ENCODE results near the gene SCGB1D1. TPM values are rescaled to one million over a fixed set of nuclear protein-coding genes. Genes with fewer than 3 reads are reported as not detected.

Gene SCGB1D1
- total RNA-seq, 1 experiment from 2014 or later, result not detected

- ChIA-PET CTCF (no interaction called here), POLR2A (no interaction called here), RAD21 (ENCODE audit: low non-redundant PET in 1 of 2, low total read pairs in 2 of 2, uncharacterized antibody in 2 of 2, unreplicated experiment in 2 of 2) (no interaction called here)
- Histone ChIP-seq H3K4me1 (ENCODE audit: control insufficient read depth in 1 of 2, insufficient read depth in 2 of 2, low read length in 2 of 2) (no peaks in the 10 kb centered on the region), H3K4me2 (ENCODE audit: low read length) (no peak overlapping the region), H3K4me3 (replicated peaks in 1 of 2; ENCODE audit: low read depth in 1 of 2, low read length in 2 of 2) (no peak overlapping the region), H3K9ac (ENCODE audit: low read length) (no peak overlapping the region), H2AFZ (ENCODE audit: low read depth, low read length, poor library complexity, severe bottlenecking) (no peak overlapping the region), H3K27ac (ENCODE audit: low read depth, low read length) (no peak overlapping the region), H4K20me1 (ENCODE audit: insufficient read depth) (no peaks in the 10 kb centered on the region), H3K36me3 (ENCODE audit: control insufficient read depth in 1 of 2, insufficient read depth in 2 of 2, low read length in 2 of 2) (no peaks in the 10 kb centered on the region), H3K27me3 (ENCODE audit: insufficient read depth, low read length) (no peaks in the 10 kb centered on the region), H3K9me3 (ENCODE audit: control insufficient read depth in 1 of 2, insufficient read depth in 1 of 2, low read depth in 1 of 2, low read length in 2 of 2) (peaks cover 11 to 18% of the 10 kb centered on the region in 2 experiments; a peak in 2 of 4 replicates), H3K79me2 (ENCODE audit: insufficient read depth, low read length) (no peaks in the 10 kb centered on the region), H3K9me2 (ENCODE audit: insufficient read depth) (no peaks in the 10 kb centered on the region)
- TF ChIP-seq CBX3 (IDR thresholded peaks at IDR 0.05; ENCODE audit: low read depth) (peak; percentile 96), ZFX (IDR thresholded peaks at IDR 0.05) (no peak)
- no peak for ATAC-seq
- no peak for DNase-seq (ENCODE audit: low read depth, low spot score)
- intact Hi-C loops (cut with micrococcal nuclease), result no loop called here
- no TSS peak for BruUV-seq (replicated peaks)
These were observed 33.1 kb downstream of the SCGB1D1 start for GRCh38 chr11:62223095-62223494.

- ChIA-PET RAD21 (ENCODE audit: low non-redundant PET in 1 of 2, low total read pairs in 2 of 2, uncharacterized antibody in 2 of 2, unreplicated experiment in 2 of 2) (no interaction called here), POLR2A (no interaction called here), CTCF (interaction anchor here (0.6 kb wide), 1 partner anchor 142 kb away, joined by 3 read pairs; no protein-coding TSS in a partner anchor)
- Histone ChIP-seq H3K4me1 (ENCODE audit: control insufficient read depth in 1 of 2, insufficient read depth in 2 of 2, low read length in 2 of 2) (no peaks in the 10 kb centered on the region), H3K9ac (ENCODE audit: low read length) (no peak overlapping the region), H3K79me2 (ENCODE audit: insufficient read depth, low read length) (no peaks in the 10 kb centered on the region), H2AFZ (ENCODE audit: low read depth, low read length, poor library complexity, severe bottlenecking) (no peak overlapping the region), H3K9me2 (ENCODE audit: insufficient read depth) (no peaks in the 10 kb centered on the region), H3K4me2 (ENCODE audit: low read length) (no peak overlapping the region), H3K9me3 (ENCODE audit: control insufficient read depth in 1 of 2, insufficient read depth in 1 of 2, low read depth in 1 of 2, low read length in 2 of 2) (no peaks in the 10 kb centered on the region), H3K27me3 (ENCODE audit: insufficient read depth, low read length) (peaks cover 34% of the 10 kb centered on the region; the same call in 1 of the 2 replicates), H3K4me3 (replicated peaks in 1 of 2; ENCODE audit: low read depth in 1 of 2, low read length in 2 of 2) (no peak overlapping the region), H3K36me3 (ENCODE audit: control insufficient read depth in 1 of 2, insufficient read depth in 2 of 2, low read length in 2 of 2) (no peaks in the 10 kb centered on the region), H3K27ac (ENCODE audit: low read depth, low read length) (no peak overlapping the region), H4K20me1 (ENCODE audit: insufficient read depth) (no peaks in the 10 kb centered on the region)
- BruUV-seq (replicated peaks), result no TSS peak
- ATAC-seq (no peak; the same call in 1 of the 2 replicates), DNase-seq (ENCODE audit: low read depth, low spot score) (no peak)
- TF ChIP-seq EZH2phosphoT487 (IDR thresholded peaks at IDR 0.05; ENCODE audit: borderline replicate concordance) (no peak), RAD21 (IDR thresholded peaks at IDR 0.05; ENCODE audit: low read depth) (peak; percentile 49), CTCF (IDR thresholded peaks at IDR 0.05 in 2 of 3, conservative IDR thresholded peaks at IDR 0.05 in 1 of 3; ENCODE audit: borderline replicate concordance in 1 of 3, insufficient read depth in 1 of 3, low read depth in 2 of 3, low read length in 2 of 3) (peak; percentile 12 to 48 (median 31); a peak in 3 of 6 replicates), POLR2AphosphoS5 (IDR thresholded peaks at IDR 0.05; ENCODE audit: low read depth, low read length) (no peak), EGR1 (IDR thresholded peaks at IDR 0.05; ENCODE audit: low read depth) (no peak)
- intact Hi-C loops (cut with micrococcal nuclease), result loop anchor here (5.0 kb wide), 2 partner anchors 79 to 144 kb away; no protein-coding TSS in a partner anchor
These were observed 43.7 kb downstream of the SCGB1D1 start for GRCh38 chr11:62233730-62234129.
